ENCODE measurements around the gene TAF5L. TPM values are rescaled to one million over a fixed set of nuclear protein-coding genes. Genes with fewer than 3 reads are reported as not detected.
"Not testable (repeated sequence)": the region's sequence is repeated elsewhere in the genome, so short reads cannot be mapped to it uniquely, and the experiment has no call there.

TAF5L gene
- total RNA-seq, 1 donor from 2014 or later, result 9.3 TPM

DNA sequence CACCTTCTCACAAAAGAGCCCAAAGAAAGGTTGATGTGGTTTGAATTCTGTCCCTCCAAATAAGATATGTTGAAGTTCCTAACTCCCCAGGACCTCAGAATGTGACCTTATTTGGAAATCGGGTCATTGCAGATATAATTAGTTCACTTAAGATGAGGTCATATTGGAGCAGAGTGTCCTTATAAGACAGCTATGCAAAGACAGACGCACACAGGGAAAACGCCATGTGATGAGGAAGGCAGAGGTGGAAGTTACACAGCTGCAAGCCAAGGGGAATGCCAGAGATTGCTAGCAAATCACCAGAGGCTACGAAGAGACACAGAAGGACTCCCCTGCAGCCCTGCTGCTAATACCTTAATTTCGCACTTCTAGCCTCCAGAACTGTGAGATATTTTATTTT lies 62.2 kb downstream of the TAF5L start:
- Histone ChIP-seq H3K4me1 (peaks cover 26% of the 10 kb centered on the region), H3K4me3 (peak overlapping the region; percentile 50), H3K27me3 (ENCODE audit: low read depth) (no peaks in the 10 kb centered on the region), H3K27ac (replicated peaks) (peak overlapping the region; percentile 64), H3K36me3 (no peaks in the 10 kb centered on the region), H3K9me3 (replicated peaks) (no peaks in the 10 kb centered on the region)
- intact Hi-C loops (cut with micrococcal nuclease), result loop anchor here (10.0 kb wide), 1 partner anchor 61 kb away; the partner anchor contains the start of genes TAF5L and URB2
- DNase-seq, result no peak
- no peak for TF ChIP-seq CTCF (IDR thresholded peaks at IDR 0.05; ENCODE audit: borderline replicate concordance)

- no peaks in the 10 kb centered on the region for H3K9me3 ChIP-seq (replicated peaks)
- no peak overlapping the region for H3K4me3 ChIP-seq
- H3K36me3 ChIP-seq, result no peaks in the 10 kb centered on the region
- H3K4me1 ChIP-seq, result peaks cover 26% of the 10 kb centered on the region
- no peaks in the 10 kb centered on the region for H3K27me3 ChIP-seq (ENCODE audit: low read depth)
- H3K27ac ChIP-seq (replicated peaks), result peak overlapping the region; percentile 64
- intact Hi-C loops (cut with micrococcal nuclease), result loop anchor here (10.0 kb wide), 1 partner anchor 62 kb away; the partner anchor contains the start of genes TAF5L and URB2
- TF ChIP-seq CTCF (IDR thresholded peaks at IDR 0.05; ENCODE audit: borderline replicate concordance), result no peak
- DNase-seq, result no peak
Measured at GRCh38 chr1:229563241-229563640, 62.7 kb downstream of the TAF5L start.

DNA sequence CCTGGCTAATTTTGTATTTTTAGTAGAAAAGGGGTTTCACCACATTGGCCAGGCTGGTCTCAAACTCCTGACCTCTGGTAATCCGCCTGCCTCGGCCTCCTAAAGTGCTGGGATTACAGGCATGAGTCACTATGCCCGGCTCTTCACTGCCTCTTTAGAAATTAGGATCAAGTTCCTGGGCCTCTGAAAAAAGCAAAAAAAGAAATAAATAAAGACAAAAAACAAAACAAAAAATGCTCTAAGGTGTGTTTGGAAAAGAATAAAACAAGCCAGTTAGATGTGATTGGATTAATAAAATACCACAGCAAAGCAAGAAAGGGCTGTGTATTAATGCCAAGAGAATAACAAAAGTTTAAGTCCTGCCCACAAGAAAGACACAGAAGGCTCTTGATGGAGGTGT lies 63.2 kb downstream of the TAF5L start:
- no peak overlapping the region for H3K4me3 ChIP-seq
- H3K4me1 ChIP-seq, result peaks cover 29% of the 10 kb centered on the region
- H3K27ac ChIP-seq (replicated peaks), result peak overlapping the region; percentile 64
- no peak for TF ChIP-seq CTCF (IDR thresholded peaks at IDR 0.05; ENCODE audit: borderline replicate concordance)
- H3K9me3 ChIP-seq (replicated peaks), result no peaks in the 10 kb centered on the region
- no peaks in the 10 kb centered on the region for H3K27me3 ChIP-seq (ENCODE audit: low read depth)
- intact Hi-C loops (cut with micrococcal nuclease), result loop anchor here (10.0 kb wide), 1 partner anchor 62 kb away; the partner anchor contains the start of genes TAF5L and URB2
- no peaks in the 10 kb centered on the region for H3K36me3 ChIP-seq
- DNase-seq, result no peak

GRCh38 chr1:229561141-229561540 lies 64.8 kb downstream of the TAF5L start:
- Histone ChIP-seq H3K9me3 (replicated peaks) (no peaks in the 10 kb centered on the region), H3K4me3 (no peak overlapping the region), H3K27me3 (ENCODE audit: low read depth) (no peaks in the 10 kb centered on the region), H3K27ac (replicated peaks) (no peak overlapping the region), H3K4me1 (peaks cover 45% of the 10 kb centered on the region), H3K36me3 (no peaks in the 10 kb centered on the region)
- intact Hi-C loops (cut with micrococcal nuclease), result loop anchor here (10.0 kb wide), 1 partner anchor 64 kb away; the partner anchor contains the start of genes TAF5L and URB2
- DNase-seq, result no peak
- no peak for TF ChIP-seq CTCF (IDR thresholded peaks at IDR 0.05; ENCODE audit: borderline replicate concordance)

GRCh38 chr1:229560124-229560523 lies 65.8 kb downstream of the TAF5L start:
- not testable (repeated sequence) for DNase-seq; H3K27me3 ChIP-seq (ENCODE audit: low read depth); H3K27ac ChIP-seq (replicated peaks); H3K4me3 ChIP-seq; H3K36me3 ChIP-seq; H3K9me3 ChIP-seq (replicated peaks)
- intact Hi-C loops (cut with micrococcal nuclease), result loop anchor here (10.0 kb wide), 1 partner anchor 65 kb away; the partner anchor contains the start of genes TAF5L and URB2
- H3K4me1 ChIP-seq, result peaks cover 54% of the 10 kb centered on the region

DNA sequence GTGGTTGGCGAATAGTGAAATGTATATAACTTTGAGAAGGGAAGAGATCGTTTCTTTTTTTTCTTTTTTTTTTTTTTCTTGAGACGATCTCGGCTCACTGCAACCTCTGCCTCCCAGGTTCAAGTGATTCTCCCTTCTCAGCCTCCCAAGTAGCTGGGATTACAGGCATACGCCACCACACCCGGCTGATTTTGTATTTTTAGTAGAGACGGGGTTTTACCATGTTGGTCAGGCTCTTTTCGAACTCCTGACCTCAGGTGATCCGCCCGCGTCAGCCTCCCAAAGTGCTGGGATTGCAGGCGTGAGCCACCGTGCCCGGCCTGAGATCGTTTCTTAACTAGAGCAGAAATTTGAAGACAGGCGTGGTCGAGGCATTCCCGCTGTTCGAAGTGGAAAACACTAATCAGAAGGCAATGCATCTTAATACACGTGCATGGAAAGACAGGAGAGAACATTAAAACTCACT lies 66.6 kb downstream of the TAF5L start:
- DNase-seq; H3K27me3 ChIP-seq (ENCODE audit: low read depth); intact Hi-C loops (cut with micrococcal nuclease); H3K36me3 ChIP-seq; H3K9me3 ChIP-seq (replicated peaks): not testable (repeated sequence)
- H3K4me3 ChIP-seq, result peak overlapping the region; percentile 88
- H3K27ac ChIP-seq (replicated peaks), result peak overlapping the region; percentile 98
- H3K4me1 ChIP-seq, result peaks cover 58% of the 10 kb centered on the region

Measured in left ventricle myocardium inferior (tissue), 1 donor.